ENCODE data around the gene ENTPD2.
A peak's percentile ranks its signal among the peaks of the same experiment; 100 is the strongest.
"Not testable (repeated sequence)": the region's sequence is repeated elsewhere in the genome, so short reads cannot be mapped to it uniquely, and the experiment has no call there.

The ENTPD2 gene

GRCh38 chr9:137007108-137007815, 46.6 kb downstream of the ENTPD2 start:
- H3K9ac ChIP-seq: peak overlapping the region in 2 of 11 experiments; percentile 9 to 15; a peak in 2 of 22 replicates
- H3K9me3 ChIP-seq (replicated peaks in 1 of 11): peaks cover 6 to 16% (median 12%) of the 10 kb centered on the region in 11 experiments; a peak in 19 of 22 replicates
- H3K4me2 ChIP-seq: peak overlapping the region in 9 of 11 experiments; percentile 48 to 77 (median 60); a peak in 16 of 22 replicates
- no peaks in the 10 kb centered on the region for H3K27me3 ChIP-seq
- no peak for TF ChIP-seq Cebpa-rat (IDR thresholded peaks at IDR 0.05)
- H3K36me3 ChIP-seq: peaks cover 0 to 30% (median 18%) of the 10 kb centered on the region in 11 experiments; a peak in 16 of 22 replicates
- peaks cover 0 to 12% (median 0%) of the 10 kb centered on the region in 11 experiments; a peak in 1 of 22 replicates for H4K20me1 ChIP-seq
- H3K4me3 ChIP-seq: no peak overlapping the region
- peaks cover 4 to 42% (median 28%) of the 10 kb centered on the region in 10 experiments; a peak in 19 of 20 replicates for H3K4me1 ChIP-seq
- H3K27ac ChIP-seq: 0 out of 22 replicates have a peak overlapping the region, but pooled peaks of 2 of the 11 experiments have one; percentile 18 to 23

- Histone ChIP-seq H3K4me1 (peaks cover 5 to 51% (median 31%) of the 10 kb centered on the region in 10 experiments; a peak in 19 of 20 replicates), H3K9me3 (replicated peaks in 1 of 11) (peaks cover 6 to 16% (median 12%) of the 10 kb centered on the region in 11 experiments; a peak in 19 of 22 replicates), H3K27ac (peak overlapping the region in 6 of 11 experiments; percentile 14 to 36 (median 26); a peak in 5 of 22 replicates), H3K9ac (peak overlapping the region in 6 of 11 experiments; percentile 4 to 23 (median 13); a peak in 4 of 22 replicates), H3K4me3 (no peak overlapping the region), H3K36me3 (peaks cover 0 to 25% (median 14%) of the 10 kb centered on the region in 11 experiments; a peak in 15 of 22 replicates), H3K4me2 (peak overlapping the region; percentile 13 to 77 (median 61); a peak in 19 of 22 replicates), H4K20me1 (peaks cover 0 to 11% (median 0%) of the 10 kb centered on the region in 11 experiments; a peak in 1 of 22 replicates), H3K27me3 (no peaks in the 10 kb centered on the region)
- no peak for TF ChIP-seq Cebpa-rat (IDR thresholded peaks at IDR 0.05)
Measured at GRCh38 chr9:137006116-137007003, 47.5 kb downstream of the ENTPD2 start.

GRCh38 chr9:137004285-137004684, 49.6 kb downstream of the ENTPD2 start:
- Histone ChIP-seq H3K4me1 (peaks cover 26 to 72% (median 49%) of the 10 kb centered on the region in 10 experiments), H3K36me3 (peaks cover 0 to 12% (median 3%) of the 10 kb centered on the region in 11 experiments; a peak in 10 of 22 replicates), H4K20me1 (peaks cover 0 to 11% (median 0%) of the 10 kb centered on the region in 11 experiments; a peak in 1 of 22 replicates), H3K9me3 (replicated peaks in 1 of 11) (peaks cover 6 to 16% (median 12%) of the 10 kb centered on the region in 11 experiments; a peak in 19 of 22 replicates)
- not testable (repeated sequence) for H3K4me2 ChIP-seq, H3K27ac ChIP-seq, H3K27me3 ChIP-seq, H3K9ac ChIP-seq, H3K4me3 ChIP-seq

GRCh38 chr9:137002646-137003041, 51.2 kb downstream of the ENTPD2 start:
- H3K9me3 ChIP-seq (replicated peaks in 1 of 11): peaks cover 6 to 16% (median 12%) of the 10 kb centered on the region in 11 experiments; a peak in 19 of 22 replicates
- TF ChIP-seq Cebpa-rat (IDR thresholded peaks at IDR 0.05): no peak
- H3K9ac ChIP-seq: no peak overlapping the region
- peaks cover 42 to 80% (median 60%) of the 10 kb centered on the region in 10 experiments for H3K4me1 ChIP-seq
- H3K27ac ChIP-seq: peak overlapping the region in 3 of 11 experiments; percentile 5 to 32 (median 26); a peak in 1 of 22 replicates
- 0 out of 22 replicates have a peak, but pooled peaks cover 0 to 4% (median 0%) of the 10 kb centered on the region in 11 experiments for H4K20me1 ChIP-seq
- peaks cover 0 to 4% (median 0%) of the 10 kb centered on the region in 11 experiments; a peak in 9 of 22 replicates for H3K36me3 ChIP-seq
- no peak overlapping the region for H3K4me3 ChIP-seq
- no peaks in the 10 kb centered on the region for H3K27me3 ChIP-seq
- H3K4me2 ChIP-seq: peak overlapping the region in 2 of 11 experiments; percentile 18 to 22; a peak in 1 of 22 replicates

- Histone ChIP-seq H4K20me1 (no peaks in the 10 kb centered on the region), H3K4me3 (no peak overlapping the region), H3K27ac (peak overlapping the region in 4 of 11 experiments; percentile 13 to 85 (median 60); a peak in 5 of 22 replicates), H3K4me1 (peaks cover 48 to 82% (median 64%) of the 10 kb centered on the region in 10 experiments), H3K9ac (0 out of 22 replicates have a peak overlapping the region, but pooled peaks of 1 of the 11 experiments have one; percentile 28), H3K27me3 (no peaks in the 10 kb centered on the region; a peak in 1 of 22 replicates), H3K36me3 (no peaks in the 10 kb centered on the region; a peak in 1 of 22 replicates), H3K4me2 (peak overlapping the region in 6 of 11 experiments; percentile 7 to 90 (median 58); a peak in 6 of 22 replicates), H3K9me3 (replicated peaks in 1 of 11) (peaks cover 6 to 16% (median 12%) of the 10 kb centered on the region in 11 experiments; a peak in 19 of 22 replicates)
- TF ChIP-seq Cebpa-rat (IDR thresholded peaks at IDR 0.05): no peak
Measured at GRCh38 chr9:137001857-137002645, 51.8 kb downstream of the ENTPD2 start.

- peaks cover 0 to under 1% (median 0%) of the 10 kb centered on the region in 11 experiments; a peak in 1 of 22 replicates for H3K36me3 ChIP-seq
- H4K20me1 ChIP-seq: peaks cover 0 to 12% (median 0%) of the 10 kb centered on the region in 11 experiments; a peak in 5 of 22 replicates
- H3K27me3 ChIP-seq: no peaks in the 10 kb centered on the region; a peak in 1 of 22 replicates
- peak overlapping the region; percentile 32 to 73 (median 60); a peak in 20 of 22 replicates for H3K9ac ChIP-seq
- H3K4me1 ChIP-seq: peaks cover 53 to 82% (median 68%) of the 10 kb centered on the region in 10 experiments
- H3K4me3 ChIP-seq: peak overlapping the region in 3 of 10 experiments; percentile 15 to 38 (median 18); a peak in 3 of 20 replicates
- peaks cover 5 to 11% (median 10%) of the 10 kb centered on the region in 11 experiments; a peak in 19 of 22 replicates for H3K9me3 ChIP-seq (replicated peaks in 1 of 11)
- H3K27ac ChIP-seq: peak overlapping the region; percentile 20 to 89 (median 76); a peak in 20 of 22 replicates
- peak overlapping the region; percentile 51 to 92 (median 85) for H3K4me2 ChIP-seq
- peak in 5 of 11 experiments; percentile 26 to 56 (median 39); a peak in 5 of 22 replicates for TF ChIP-seq Cebpa-rat (IDR thresholded peaks at IDR 0.05)
Measured at GRCh38 chr9:137000177-137000930, 53.5 kb downstream of the ENTPD2 start.

Measured in BLaER1 treated with 17β-estradiol and CSF1 and Interleukin-3, amounts not matched to agents 10 nM and 100 nM (cell line).